Endothelial cell of umbilical vein (primary cell): ENCODE data around the gene EDEM2. TPM values are rescaled to one million over a fixed set of nuclear protein-coding genes. Genes with fewer than 3 reads are reported as not detected.
A peak's percentile ranks its signal among the peaks of the same experiment; 100 is the strongest.

Source experiments
- BruUV-seq: library from RNA; stranded (reverse); fragments of 400-500 nt; replicated peaks from 2 replicates; lab custom pipeline; 2021; lab: Mats Ljungman, UMichigan
- CTCF ChIA-PET: fragments of 300-600, 350-600 bp; sonication (Branson Sonifier 250); formaldehyde crosslinking; loops from one replicate; lab custom pipeline; 2021; ENCODE audit warnings: antibody characterized with exemption, inconsistent platforms; lab: Charles Lee
- POLR2A ChIA-PET: fragments of 300-600, 350-600 bp; sonication (Branson Sonifier 250); formaldehyde crosslinking; loops from one replicate; lab custom pipeline; 2021; ENCODE audit warnings: antibody characterized with exemption, inconsistent platforms; lab: Charles Lee
- DNase-seq: peaks from one replicate; pipeline ENCODE4 v3.0.0-alpha.2; 2011; ENCODE audit warnings: low read depth, low spot score
- FAIRE-seq: peaks from 2 replicates; lab custom pipeline; 2011; peaks lifted over from hg19 to GRCh38; lab: Jason Lieb, UNC
- H2AFZ ChIP-seq: 2 replicates; pipeline ENCODE4 v1.6.0; 2012; ENCODE audit warnings: low read depth, low read length, control low read depth, inconsistent platforms
- H3K27ac ChIP-seq: 2 replicates; pipeline ENCODE4 v1.5.1; 2011; ENCODE audit warnings: low read depth, mild to moderate bottlenecking, control low read depth, low read length, moderate library complexity; ENCODE audit not compliant: insufficient read depth
- H3K27me3 ChIP-seq, 2 experiments: 2 replicates each; pipeline versions ENCODE4 v1.6.0 to v1.6.1; 2011; ENCODE audit warnings: low read length in 2 of 2, mixed read lengths in 1 of 2; ENCODE audit not compliant: control insufficient read depth in 2 of 2, insufficient read depth in 2 of 2
- H3K36me3 ChIP-seq, 2 experiments: 2 replicates in 1 of 2; 3 replicates in 1 of 2; pipeline ENCODE4 v1.5.1; 2011; ENCODE audit warnings: low read length in 2 of 2, mild to moderate bottlenecking in 1 of 2, moderate library complexity in 1 of 2; ENCODE audit not compliant: control insufficient read depth in 2 of 2, insufficient read depth in 2 of 2; ENCODE audit errors: extremely low read depth in 1 of 2
- H3K4me1 ChIP-seq: 3 replicates; pipeline ENCODE4 v1.5.1; 2011; ENCODE audit warnings: mild to moderate bottlenecking, low read length; ENCODE audit not compliant: control insufficient read depth, insufficient read depth; ENCODE audit errors: extremely low read depth
- H3K4me2 ChIP-seq: 2 replicates; pipeline ENCODE4 v1.6.1; 2011; ENCODE audit warnings: low read length, control low read depth, mixed read lengths; ENCODE audit not compliant: insufficient read depth
- H3K4me3 ChIP-seq, 3 experiments: fragments of 200-600 bp in 1 of 3; sonication (generic), shearing (Covaris generic) in 1 of 3; replicated peaks in 1 of 3; 2 replicates each; pipeline ENCODE4 v1.5.1; 2011 to 2016; ENCODE audit warnings: control low read depth in 3 of 3, low read length in 3 of 3, mild to moderate bottlenecking in 2 of 3, inconsistent platforms in 1 of 3, low read depth in 1 of 3, moderate library complexity in 1 of 3; ENCODE audit not compliant: insufficient read depth in 1 of 3
- H3K79me2 ChIP-seq: 2 replicates; pipeline ENCODE4 v1.6.0; 2012; ENCODE audit warnings: low read length, inconsistent platforms; ENCODE audit not compliant: control insufficient read depth, insufficient read depth
- H3K9ac ChIP-seq: replicated peaks from 2 replicates; pipeline ENCODE3; 2011; ENCODE audit warnings: low read length, control low read depth; ENCODE audit not compliant: insufficient read depth; ENCODE audit errors: extremely low read depth
- H3K9me1 ChIP-seq: replicated peaks from 3 replicates; pipeline ENCODE4 v1.6.0; 2011; ENCODE audit warnings: mild to moderate bottlenecking, low read length; ENCODE audit not compliant: control insufficient read depth, insufficient read depth; ENCODE audit errors: extremely low read depth
- H3K9me3 ChIP-seq: replicated peaks from 2 replicates; pipeline ENCODE4 v1.5.1; 2012; ENCODE audit warnings: low read length, inconsistent platforms; ENCODE audit not compliant: control insufficient read depth, insufficient read depth
- H4K20me1 ChIP-seq: replicated peaks from 2 replicates; pipeline ENCODE3; 2011; ENCODE audit warnings: mild to moderate bottlenecking, low read length; ENCODE audit not compliant: control insufficient read depth, insufficient read depth; ENCODE audit errors: extremely low read depth
- EZH2 ChIP-seq: IDR thresholded peaks from 2 replicates; pipeline ENCODE4 v1.6.1; 2012; ENCODE audit warnings: borderline replicate concordance, low read depth, mild to moderate bottlenecking, moderate library complexity, low read length, inconsistent platforms; ENCODE audit not compliant: severe bottlenecking
- FOS ChIP-seq: IDR thresholded peaks from 2 replicates; pipeline ENCODE4 v1.6.1; 2011; ENCODE audit warnings: mild to moderate bottlenecking, low read length, moderate library complexity, borderline replicate concordance; ENCODE audit not compliant: insufficient read depth
- GATA2 ChIP-seq: IDR thresholded peaks from 2 replicates; pipeline ENCODE4 v1.7.0; 2011; ENCODE audit warnings: low read depth, mild to moderate bottlenecking, moderate library complexity, mixed read lengths, low read length; ENCODE audit not compliant: insufficient read length, insufficient read depth
- JUN ChIP-seq: IDR thresholded peaks from 2 replicates; pipeline ENCODE4 v1.6.1; 2011; ENCODE audit warnings: borderline replicate concordance, low read depth; ENCODE audit not compliant: insufficient read length, insufficient read depth
- MYC ChIP-seq: IDR thresholded peaks from one replicate; pipeline ENCODE4 v1.6.1; 2011; ENCODE audit warnings: mild to moderate bottlenecking, low read depth, low read length
- POLR2A ChIP-seq: IDR thresholded peaks from 2 replicates; pipeline ENCODE4 v1.6.1; 2012; ENCODE audit warnings: low read depth, mild to moderate bottlenecking, control low read depth, low read length
- POLR2AphosphoS5 ChIP-seq: IDR thresholded peaks from 2 replicates; pipeline ENCODE4 v1.6.1; 2012; ENCODE audit warnings: low read depth, mild to moderate bottlenecking, control low read depth, low read length, moderate library complexity; ENCODE audit not compliant: insufficient read depth
- dilution Hi-C: fragments of 300-500 bp; cut with MboI; formaldehyde crosslinking; loops from one replicate; pipeline ENCODE4 v1.15.0; 2019; ENCODE audit warnings: low sequenced_read_pairs; ENCODE audit not compliant: extremely low pct_ligation_motif_present
- intact Hi-C: fragments of 100-400 bp; cut with micrococcal nuclease; formaldehyde crosslinking; loops from one replicate; pipeline ENCODE4 v1.10.0; 2022
- polyA plus RNA-seq, 4 experiments: library from polyadenylated mRNA; depleted of rRNA in 3 of 4; stranded (reverse) in 3 of 4; unstranded in 1 of 4; fragments of >200 nt; gene quantifications; 2 replicates each; pipeline versions ENCODE4 v1.2.1 to v1.2.3, GENCODE V29; 2011 to 2012; ENCODE audit warnings: missing spikeins in 1 of 4
- total RNA-seq: library from RNA; stranded (reverse); gene quantifications from 2 replicates; pipeline ENCODE4 v1.2.3, GENCODE V29; 2021

Gene EDEM2
- total and polyA plus RNA-seq, 2 donors (not counting 3 experiments of a cell fraction or from before 2014, with no cell fraction given): 29.1 to 39.5 TPM

GRCh38 chr20:35131934-35132333 is 15.2 kb downstream of the EDEM2 start:
- no peaks in the 10 kb centered on the region for H3K27me3 ChIP-seq
- no peak overlapping the region for H3K9ac ChIP-seq
- ChIA-PET POLR2A (no interaction called here), CTCF (interaction anchor here (1.0 to 4.8 kb wide), 2 partner anchors 13 to 36 kb away, joined by 4 to 59 read pairs; no protein-coding TSS in a partner anchor)
- H3K36me3 ChIP-seq: peaks cover 2 to 9% of the 10 kb centered on the region in 2 experiments
- intact Hi-C loops (no loop called here), dilution Hi-C loops (no loop called here)
- peak; percentile 12 for FAIRE-seq
- peaks cover 48% of the 10 kb centered on the region for H3K4me1 ChIP-seq
- no peak overlapping the region for H3K4me2 ChIP-seq
- H3K4me3 ChIP-seq: no peak overlapping the region
- H2AFZ ChIP-seq: no peak overlapping the region
- TF ChIP-seq POLR2A: no peak
- no peak for TF ChIP-seq JUN
- TF ChIP-seq EZH2: no peak
- H4K20me1 ChIP-seq: no peaks in the 10 kb centered on the region
- H3K27ac ChIP-seq: no peak overlapping the region
- H3K9me1 ChIP-seq: no peaks in the 10 kb centered on the region
- BruUV-seq: no TSS peak
- H3K79me2 ChIP-seq: no peaks in the 10 kb centered on the region
- no peak for DNase-seq
- H3K9me3 ChIP-seq: no peaks in the 10 kb centered on the region

GRCh38 chr20:35129647-35130069 is 17.5 kb downstream of the EDEM2 start:
- Histone ChIP-seq H3K36me3 (peaks cover 7 to 9% of the 10 kb centered on the region in 2 experiments), H4K20me1 (no peaks in the 10 kb centered on the region), H3K79me2 (no peaks in the 10 kb centered on the region), H2AFZ (no peak overlapping the region), H3K4me1 (peaks cover 25% of the 10 kb centered on the region), H3K27me3 (no peaks in the 10 kb centered on the region), H3K9ac (no peak overlapping the region), H3K27ac (peak overlapping the region; percentile 78), H3K4me3 (no peak overlapping the region), H3K9me3 (no peaks in the 10 kb centered on the region), H3K9me1 (no peaks in the 10 kb centered on the region), H3K4me2 (peak overlapping the region; percentile 59)
- ChIA-PET POLR2A (no interaction called here), CTCF (interaction anchor here (1.5 to 2.1 kb wide), 2 partner anchors 18 to 34 kb away, joined by 4 to 47 read pairs; no protein-coding TSS in a partner anchor)
- FAIRE-seq (peak; percentile 88), DNase-seq (peak; percentile 70)
- dilution Hi-C loops: no loop called here
- TF ChIP-seq JUN (peak; percentile 77), MYC (no peak), POLR2A (no peak), FOS (peak; percentile 65), POLR2AphosphoS5 (peak; percentile 45), GATA2 (no peak)
- no TSS peak for BruUV-seq
- intact Hi-C loops: no loop called here
